GM21528 (cell line): ENCODE data around the gene KRT7.
"Not testable (repeated sequence)": the region's sequence is repeated elsewhere in the genome, so short reads cannot be mapped to it uniquely, and the experiment has no call there.

Experiments used
- ATAC-seq: cut with Tn5 transposase; IDR thresholded peaks from one replicate; pipeline ENCODE4 v1.9.1; 2021; ENCODE audit warnings: mild to moderate bottlenecking, moderate library complexity; ENCODE audit not compliant: unreplicated experiment, low FRiP score

Gene KRT7

GRCh38 chr12:52268212-52268611, 35.2 kb downstream of the KRT7 start:
- no peak for ATAC-seq

- ATAC-seq, result no peak
These were observed 37.6 kb downstream of the KRT7 start for GRCh38 chr12:52270541-52271070.

- ATAC-seq, result no peak
These were observed 38.1 kb downstream of the KRT7 start for GRCh38 chr12:52271158-52271557.

DNA sequence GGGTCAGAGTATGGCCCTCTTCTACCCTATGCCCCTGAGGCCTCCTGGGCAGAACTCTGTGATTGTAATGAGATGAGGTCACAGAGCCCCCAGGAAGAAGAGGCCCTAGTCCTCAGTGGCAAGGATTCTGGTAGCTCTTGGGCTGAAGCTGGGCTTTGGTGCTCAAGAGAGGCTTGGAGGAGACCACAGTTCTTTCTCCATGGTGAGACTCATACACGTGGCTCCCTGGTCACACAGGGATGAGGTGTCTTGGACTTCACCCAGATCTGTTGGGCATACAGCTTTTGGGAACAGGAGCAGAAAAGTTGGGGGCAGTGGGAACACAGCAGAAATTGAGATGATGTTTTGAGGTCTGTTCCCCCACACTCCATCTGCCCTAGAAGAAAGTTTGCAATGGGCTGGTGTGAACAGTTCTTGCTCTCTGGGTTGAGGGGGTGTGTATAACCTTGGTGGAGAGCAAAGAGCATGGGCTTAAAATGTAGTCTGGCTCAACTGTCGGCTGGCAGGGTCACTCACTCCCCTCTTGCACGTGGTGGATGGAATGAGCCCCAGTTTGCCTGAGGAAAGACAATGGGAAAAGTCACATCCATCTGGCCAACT, 41.6 kb downstream of the KRT7 start, which contains the start of gene KRT86:
TSS of gene KRT86 (plus strand) at position 125 of the 600 bp plus-strand sequence. CDS start 27,272 bp downstream, outside the sequence.
- no peak for ATAC-seq

DNA sequence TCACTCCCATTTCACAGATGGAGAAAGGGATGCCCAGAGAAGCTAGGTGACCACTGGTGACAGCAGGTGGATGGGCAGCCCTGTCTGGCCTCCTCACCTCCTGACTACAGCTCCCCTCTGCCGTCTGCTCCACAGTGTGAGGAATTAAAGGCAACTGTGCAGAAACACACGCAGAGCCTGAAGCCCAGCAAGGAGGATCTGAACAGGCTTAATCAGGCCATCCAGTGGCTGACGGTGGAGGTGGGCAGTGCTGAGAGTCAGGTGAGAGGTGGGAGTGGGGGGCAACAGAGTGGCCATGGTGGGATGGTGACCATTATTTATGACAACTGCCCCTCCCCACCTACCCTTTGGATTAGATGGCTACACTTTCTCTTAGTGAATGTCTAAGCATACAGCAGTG, 42.6 kb downstream of the KRT7 start:
- ATAC-seq, result no peak

DNA sequence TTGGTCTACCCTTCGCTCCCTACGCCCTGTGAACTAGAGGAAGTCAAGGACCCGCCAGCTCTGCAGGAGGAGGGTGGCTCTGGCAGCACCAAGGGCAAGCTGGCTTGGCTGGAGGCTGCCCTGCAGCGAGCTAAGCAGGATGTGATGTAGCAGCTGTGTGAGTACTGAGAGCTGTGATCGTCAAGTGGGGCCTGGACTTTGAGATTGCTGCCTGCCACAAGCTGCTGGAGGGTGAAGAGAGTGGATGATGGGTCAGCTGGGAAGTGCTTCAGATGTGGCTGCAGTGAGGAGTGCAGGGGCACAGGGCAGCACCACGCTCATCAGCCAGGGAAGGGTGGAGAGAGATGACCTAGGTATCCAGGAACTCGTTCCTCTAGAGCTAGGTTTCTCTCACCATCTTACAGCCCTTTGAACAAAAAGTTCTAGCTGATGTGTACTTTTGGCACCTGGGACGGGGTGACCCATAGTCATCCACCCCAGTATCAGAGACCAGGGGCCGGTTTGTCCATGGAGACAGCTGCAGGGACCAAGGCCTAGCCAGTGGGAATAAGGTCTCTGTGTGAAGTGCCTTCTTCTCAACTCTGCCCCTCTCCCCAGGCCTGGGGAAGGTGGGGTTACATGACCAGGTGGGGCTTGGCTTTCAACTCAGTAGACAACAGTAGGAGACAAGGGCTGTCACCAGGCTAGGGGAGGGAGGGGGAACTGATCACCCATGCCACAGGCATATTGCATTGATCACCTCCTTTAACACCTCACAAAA, 44.6 kb downstream of the KRT7 start:
- ATAC-seq, result no peak

GRCh38 chr12:52278575-52279421, 45.8 kb downstream of the KRT7 start:
- no peak for ATAC-seq

GRCh38 chr12:52279422-52280318, 46.6 kb downstream of the KRT7 start:
- ATAC-seq, result no peak

- ATAC-seq, result no peak
These were observed 47.3 kb downstream of the KRT7 start for GRCh38 chr12:52280319-52280795.

DNA sequence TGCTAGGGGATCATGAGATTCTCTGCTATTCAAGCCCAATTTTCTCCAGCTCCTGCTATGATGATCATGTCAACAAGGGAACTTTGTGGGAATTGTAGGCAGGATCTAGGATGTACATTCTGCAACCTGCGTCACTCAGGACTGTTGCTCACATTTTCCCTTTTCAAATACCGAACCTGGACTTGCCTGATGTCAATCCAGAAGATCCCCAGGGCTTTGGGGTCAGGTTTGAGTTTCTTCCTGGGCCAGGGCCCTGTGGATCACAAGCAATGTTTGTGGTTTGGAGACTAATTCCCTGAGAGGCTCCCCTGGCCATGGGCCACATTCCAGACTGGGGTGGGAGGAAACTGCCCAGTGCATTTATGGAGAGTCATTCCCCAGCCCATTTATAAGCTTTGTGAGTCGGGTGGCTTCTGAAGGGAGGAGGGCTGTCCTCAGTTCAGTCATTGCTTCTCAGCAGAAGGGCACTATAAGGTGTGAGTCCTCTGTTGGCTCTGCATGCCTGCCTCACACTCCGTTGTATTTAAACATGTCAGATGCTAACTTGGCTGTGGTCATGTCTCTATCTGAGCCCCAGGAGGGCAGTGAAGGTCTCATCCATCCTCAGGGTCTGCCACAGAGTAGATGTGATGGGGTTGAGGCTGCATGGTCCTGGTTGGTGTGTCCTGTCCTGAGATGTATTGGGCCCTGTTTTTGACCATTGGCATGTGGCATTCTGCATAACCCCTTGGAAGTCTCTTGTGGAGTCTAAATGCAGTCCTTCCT, 47.9 kb downstream of the KRT7 start:
- no peak for ATAC-seq

GRCh38 chr12:52284562-52285171, 51.6 kb downstream of the KRT7 start:
- no peak for ATAC-seq

DNA sequence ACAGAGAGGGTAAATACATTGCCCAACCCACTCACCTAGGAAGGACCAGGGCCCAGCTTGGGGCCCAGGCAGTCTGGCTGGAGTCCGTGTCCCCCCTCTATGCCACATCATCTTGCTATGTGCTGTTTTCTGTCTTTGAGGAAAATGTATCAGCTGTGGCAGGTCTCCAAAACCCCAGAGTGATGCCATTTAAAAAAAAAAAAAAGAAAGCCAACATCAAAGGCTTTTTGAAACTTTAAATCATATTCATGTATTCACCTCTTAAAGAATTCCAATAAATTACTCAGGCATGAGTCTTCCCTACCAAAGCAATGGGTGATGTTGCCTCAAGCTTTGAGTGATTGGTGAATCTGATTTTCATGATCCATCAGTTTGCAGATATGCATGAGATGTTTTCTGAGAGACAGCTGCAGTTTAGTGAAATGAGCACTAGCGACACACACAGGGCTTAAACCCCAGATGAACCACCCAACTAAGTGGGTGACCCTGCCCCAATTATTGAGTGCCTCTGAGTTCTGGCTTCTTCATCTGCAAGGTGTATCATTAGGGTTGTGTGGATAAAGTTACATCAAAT, 52.2 kb downstream of the KRT7 start:
- ATAC-seq, result no peak

DNA sequence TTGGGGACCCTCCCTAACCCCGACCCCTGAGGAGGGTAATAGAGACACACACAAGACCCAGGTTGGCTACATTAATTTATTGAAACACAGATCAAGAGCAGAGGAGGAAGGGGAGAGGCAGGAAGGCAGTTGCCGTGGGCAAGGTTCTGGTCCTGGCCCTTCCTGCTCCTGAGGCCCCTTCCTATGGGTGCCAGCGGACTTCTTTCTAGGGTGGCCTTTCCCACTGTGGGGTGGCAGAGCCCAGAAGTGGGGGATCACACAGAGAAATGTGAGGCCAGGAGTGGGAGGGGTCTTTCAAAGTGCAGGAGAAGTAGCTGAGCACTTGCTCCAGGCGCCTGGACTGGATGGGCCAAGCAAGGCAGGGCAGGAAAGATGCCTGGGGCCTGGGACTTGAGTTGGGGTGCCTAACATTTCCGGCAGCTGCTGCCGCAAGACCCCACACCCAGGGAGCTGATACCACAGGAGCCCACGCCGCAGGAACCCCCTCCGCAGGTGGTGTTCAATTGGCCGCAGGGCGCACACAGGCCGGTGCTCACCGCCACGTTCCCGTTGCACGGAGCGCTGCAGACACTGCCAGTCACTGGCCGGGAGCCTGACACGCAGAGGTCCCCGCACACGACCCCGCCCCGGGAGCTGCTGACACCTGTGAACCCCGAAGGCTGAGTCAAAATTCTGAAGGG, 52.9 kb downstream of the KRT7 start:
- ATAC-seq, result no peak

- not testable (repeated sequence) for ATAC-seq
These were observed 54.1 kb downstream of the KRT7 start for GRCh38 chr12:52286857-52287785.

DNA sequence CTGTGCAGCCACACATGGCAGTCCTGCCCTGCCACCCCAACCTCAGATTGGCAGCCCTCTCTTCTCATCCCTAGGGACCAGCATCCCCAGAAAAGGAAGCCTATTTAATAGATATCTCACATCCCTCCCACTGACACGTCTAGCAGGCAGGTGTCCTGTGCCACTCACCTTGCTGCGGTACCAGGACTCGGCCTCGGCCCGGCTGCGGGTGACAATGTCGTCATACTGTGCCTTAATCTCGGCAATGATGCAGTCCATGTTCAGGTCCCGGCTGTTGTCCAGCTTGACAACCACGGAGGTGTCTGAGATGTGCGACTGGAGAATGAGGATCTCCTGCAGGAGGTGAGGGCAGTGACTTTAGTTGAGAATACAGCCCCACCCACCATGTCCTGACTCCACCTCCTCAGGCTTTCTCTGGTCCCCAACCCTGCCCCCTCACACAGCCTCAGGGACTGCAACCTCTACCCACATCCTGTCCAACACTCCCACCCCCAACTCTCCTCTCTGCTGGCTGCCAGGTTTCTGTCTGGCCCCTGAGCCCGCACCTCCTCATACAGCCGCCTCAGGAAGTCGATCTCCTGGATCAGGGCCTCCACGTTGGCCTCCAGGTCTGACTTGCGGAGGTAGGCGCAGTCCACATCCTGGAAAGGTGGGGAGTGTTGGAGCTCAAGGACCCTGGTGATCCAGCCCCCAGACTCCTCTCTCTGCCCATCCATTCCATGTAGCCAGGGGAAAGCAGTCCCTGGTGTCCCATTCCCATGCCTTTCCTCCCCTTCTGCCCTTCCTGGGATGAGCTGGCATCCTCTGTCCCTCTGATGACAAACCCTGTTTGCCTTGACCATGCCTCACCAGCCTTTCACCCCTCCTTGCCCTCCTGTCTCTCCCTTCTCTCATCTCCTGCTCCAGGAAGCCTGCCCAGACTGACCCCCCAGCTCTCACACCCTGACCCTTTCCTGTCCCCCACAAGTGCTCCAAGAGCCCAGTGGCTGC, 55.1 kb downstream of the KRT7 start:
- not testable (repeated sequence) for ATAC-seq
